HG02798 (cell line): Measurements from ENCODE around the gene PTGS1.
"Not testable (repeated sequence)": the region's sequence is repeated elsewhere in the genome, so short reads cannot be mapped to it uniquely, and the experiment has no call there.

Experiments
- ATAC-seq: cut with Tn5 transposase; IDR thresholded peaks from one replicate; pipeline ENCODE4 v1.9.1; 2021; ENCODE audit warnings: mild to moderate bottlenecking; ENCODE audit not compliant: unreplicated experiment, poor library complexity

Gene PTGS1

GRCh38 chr9:122346478-122347347, 24.1 kb upstream of the PTGS1 start:
- no peak for ATAC-seq

- no peak for ATAC-seq
Observed at GRCh38 chr9:122347348-122348287, 23.2 kb upstream of the PTGS1 start.

GRCh38 chr9:122348288-122348777, 22.5 kb upstream of the PTGS1 start:
- ATAC-seq: no peak

- no peak for ATAC-seq
Observed at GRCh38 chr9:122348791-122349190, 22.0 kb upstream of the PTGS1 start.

- no peak for ATAC-seq
Observed at GRCh38 chr9:122349201-122349600, 21.6 kb upstream of the PTGS1 start.

GRCh38 chr9:122350577-122351355, 20.1 kb upstream of the PTGS1 start:
- ATAC-seq: peak; percentile 84

GRCh38 chr9:122354536-122355199, 16.2 kb upstream of the PTGS1 start:
- ATAC-seq: no peak

- no peak for ATAC-seq
Observed at GRCh38 chr9:122355336-122355875, 15.4 kb upstream of the PTGS1 start.

- no peak for ATAC-seq
Observed at GRCh38 chr9:122356627-122357026, 14.2 kb upstream of the PTGS1 start.

- no peak for ATAC-seq
Observed at GRCh38 chr9:122360891-122361290, 9.9 kb upstream of the PTGS1 start.

- ATAC-seq: not testable (repeated sequence)
Observed at GRCh38 chr9:122363131-122363530, 7.7 kb upstream of the PTGS1 start.

- ATAC-seq: no peak
Observed at GRCh38 chr9:122364117-122364782, 6.6 kb upstream of the PTGS1 start.

- ATAC-seq: no peak
Observed at GRCh38 chr9:122364783-122365150, 6.1 kb upstream of the PTGS1 start.

- ATAC-seq: no peak
Observed at GRCh38 chr9:122366074-122366660, 4.7 kb upstream of the PTGS1 start.

GRCh38 chr9:122367065-122367464, 3.8 kb upstream of the PTGS1 start:
- peak; percentile 40 for ATAC-seq

GRCh38 chr9:122367774-122368460, 2.9 kb upstream of the PTGS1 start:
- ATAC-seq: no peak

- ATAC-seq: no peak
Observed at GRCh38 chr9:122368642-122369041, 2.2 kb upstream of the PTGS1 start.

GRCh38 chr9:122370303-122370702, 521 bp upstream of the PTGS1 start:
- peak; percentile 19 for ATAC-seq
